ENCODE results near the gene SERPINA12. TPM values are rescaled to one million over a fixed set of nuclear protein-coding genes. Genes with fewer than 3 reads are reported as not detected.

The SERPINA12 gene
- total and polyA plus RNA-seq, 2 experiments from 2014 or later: not detected

- H3K36me3 ChIP-seq: no peaks in the 10 kb centered on the region
- H3K4me1 ChIP-seq (ENCODE audit: low read depth): no peaks in the 10 kb centered on the region
- TF ChIP-seq CTCF (IDR thresholded peaks at IDR 0.05; ENCODE audit: low read depth, low read length): no peak
Observed at GRCh38 chr14:94544726-94545125, 35.5 kb upstream of the SERPINA12 start.

GRCh38 chr14:94543449-94544124 is 34.3 kb upstream of the SERPINA12 start:
- no peaks in the 10 kb centered on the region for H3K9me3 ChIP-seq (ENCODE audit: low read depth)
- H3K27ac ChIP-seq: no peak overlapping the region
- no peaks in the 10 kb centered on the region for H3K36me3 ChIP-seq
- no peak for TF ChIP-seq CTCF (IDR thresholded peaks at IDR 0.05; ENCODE audit: low read depth, low read length)
- no peak for DNase-seq (ENCODE audit: low read depth in 1 of 2, low spot score in 1 of 2)
- H3K4me1 ChIP-seq (ENCODE audit: low read depth): no peaks in the 10 kb centered on the region
- H3K27me3 ChIP-seq: no peaks in the 10 kb centered on the region
- no peak overlapping the region for H3K4me3 ChIP-seq

More at GRCh38 chr14:94544726-94545125, 35.5 kb upstream of the SERPINA12 start:
- H3K9me3 ChIP-seq (ENCODE audit: low read depth): no peaks in the 10 kb centered on the region
- no peak overlapping the region for H3K27ac ChIP-seq
- no peaks in the 10 kb centered on the region for H3K27me3 ChIP-seq
- no peak overlapping the region for H3K4me3 ChIP-seq
- DNase-seq (ENCODE audit: low read depth in 1 of 2, low spot score in 1 of 2): no peak

- H3K4me1 ChIP-seq (ENCODE audit: low read depth): no peaks in the 10 kb centered on the region
- no peak for TF ChIP-seq CTCF (IDR thresholded peaks at IDR 0.05; ENCODE audit: low read depth, low read length)
- no peak for DNase-seq (ENCODE audit: low read depth in 1 of 2, low spot score in 1 of 2)
- no peaks in the 10 kb centered on the region for H3K27me3 ChIP-seq
- no peak overlapping the region for H3K4me3 ChIP-seq
- no peaks in the 10 kb centered on the region for H3K9me3 ChIP-seq (ENCODE audit: low read depth)
- no peak overlapping the region for H3K27ac ChIP-seq
- H3K36me3 ChIP-seq: no peaks in the 10 kb centered on the region
Observed at GRCh38 chr14:94542811-94543440, 33.7 kb upstream of the SERPINA12 start.

GRCh38 chr14:94542111-94542810 is 33.0 kb upstream of the SERPINA12 start:
- peak in 1 of 2 donors; percentile 59 for DNase-seq (ENCODE audit: low read depth in 1 of 2, low spot score in 1 of 2)
- TF ChIP-seq CTCF (IDR thresholded peaks at IDR 0.05; ENCODE audit: low read depth, low read length): no peak
- no peaks in the 10 kb centered on the region for H3K9me3 ChIP-seq (ENCODE audit: low read depth)
- no peak overlapping the region for H3K4me3 ChIP-seq
- H3K36me3 ChIP-seq: no peaks in the 10 kb centered on the region
- H3K4me1 ChIP-seq (ENCODE audit: low read depth): no peaks in the 10 kb centered on the region
- H3K27ac ChIP-seq: no peak overlapping the region
- H3K27me3 ChIP-seq: no peaks in the 10 kb centered on the region

- H3K27me3 ChIP-seq: no peaks in the 10 kb centered on the region
- H3K4me3 ChIP-seq: no peak overlapping the region
- DNase-seq (ENCODE audit: low read depth in 1 of 2, low spot score in 1 of 2): peak in 1 of 2 donors; percentile 34
- no peaks in the 10 kb centered on the region for H3K9me3 ChIP-seq (ENCODE audit: low read depth)
- TF ChIP-seq CTCF (IDR thresholded peaks at IDR 0.05; ENCODE audit: low read depth, low read length): no peak
- H3K27ac ChIP-seq: no peak overlapping the region
- H3K36me3 ChIP-seq: no peaks in the 10 kb centered on the region
- H3K4me1 ChIP-seq (ENCODE audit: low read depth): no peaks in the 10 kb centered on the region
Observed at GRCh38 chr14:94541234-94541975, 32.1 kb upstream of the SERPINA12 start.

Measured in cardiac muscle cell (in vitro differentiated cells and primary cell).